Spleen (tissue), 7 donors: ENCODE measurements around the gene DDX53.

ENCODE experiments used
- CTCF ChIP-seq, 11 experiments: fragments of 200-600 bp in 7 of 11; fragments of 450-650 bp in 4 of 11; sonication (generic) in 4 of 11; IDR thresholded peaks in 8 of 11; conservative IDR thresholded peaks in 3 of 11; 1 replicate in 7 of 11; 2 replicates in 4 of 11; pipeline versions ENCODE4 v1.4.0 to v1.8.0; 2016 to 2021; ENCODE audit warnings: antibody characterized with exemption in 11 of 11, inconsistent platforms in 4 of 11, mild to moderate bottlenecking in 1 of 11
- POLR2A ChIP-seq, 3 donors: fragments of 450-650 bp; IDR thresholded peaks; one replicate each; pipeline ENCODE4 v1.5.1; 2017; ENCODE audit warnings: antibody characterized with exemption in 3 of 3, mild to moderate bottlenecking in 1 of 3
- POLR2AphosphoS5 ChIP-seq, 3 donors: sonication (generic); formaldehyde crosslinking; IDR thresholded peaks; one replicate each; pipeline ENCODE4 v1.5.1; 2017; ENCODE audit warnings: antibody characterized with exemption in 3 of 3
- donor health status: DM: no; HTN: no; CAD: no; lungs with moderate emphysema.
- donor health status: DM: no; HTN: no; CAD: no.
- donor health status: DM: no; HTN: no; CAD: no.

GRCh38 chrX:22987452-22987851 lies 12.3 kb upstream of the DDX53 start:
- TF ChIP-seq CTCF (IDR thresholded peaks at IDR 0.05 in 8 of 11, conservative IDR thresholded peaks at IDR 0.05 in 3 of 11) (no peak), POLR2A (IDR thresholded peaks at IDR 0.05) (no peak), POLR2AphosphoS5 (IDR thresholded peaks at IDR 0.05) (no peak)
